Keratinocyte (primary cell): ENCODE data around the gene ITPKB. TPM values are rescaled to one million over a fixed set of nuclear protein-coding genes. Genes with fewer than 3 reads are reported as not detected.

Source experiments
- DNase-seq: peaks from one replicate; pipeline ENCODE4 v3.0.0-alpha.2; 2011; ENCODE audit warnings: low read depth, missing footprints, low spot score
- FAIRE-seq: peaks from 2 replicates; lab custom pipeline; 2011; peaks lifted over from hg19 to GRCh38; lab: Jason Lieb, UNC
- H2AFZ ChIP-seq: 2 replicates; pipeline ENCODE4 v1.6.0; 2012; ENCODE audit warnings: low read length, control low read depth, inconsistent platforms; ENCODE audit not compliant: control insufficient read depth
- H3K27ac ChIP-seq: 2 replicates; pipeline ENCODE4 v1.5.1; 2011; ENCODE audit warnings: low read length; ENCODE audit not compliant: control insufficient read depth, insufficient read depth
- H3K27me3 ChIP-seq: 3 replicates; pipeline ENCODE4 v1.6.0; 2011; ENCODE audit warnings: low read length; ENCODE audit not compliant: control insufficient read depth, insufficient read depth; ENCODE audit errors: extremely low read depth
- H3K36me3 ChIP-seq, 2 experiments: 2 replicates in 1 of 2; 3 replicates in 1 of 2; pipeline ENCODE4 v1.5.1; 2011; ENCODE audit warnings: low read length in 2 of 2, mild to moderate bottlenecking in 1 of 2; ENCODE audit not compliant: control insufficient read depth in 2 of 2, insufficient read depth in 2 of 2; ENCODE audit errors: extremely low read depth in 1 of 2
- H3K4me1 ChIP-seq: 3 replicates; pipeline ENCODE4 v1.5.1; 2011; ENCODE audit warnings: low read length; ENCODE audit not compliant: control insufficient read depth, insufficient read depth; ENCODE audit errors: extremely low read depth
- H3K4me2 ChIP-seq: 3 replicates; pipeline ENCODE4 v1.6.0; 2011; ENCODE audit warnings: low read depth, low read length; ENCODE audit not compliant: control insufficient read depth, insufficient read depth; ENCODE audit errors: extremely low read depth
- H3K4me3 ChIP-seq, 3 experiments: fragments of 200-600 bp in 1 of 3; sonication (generic) in 1 of 3; 2 replicates in 2 of 3; 3 replicates in 1 of 3; pipeline ENCODE4 v1.5.1; 2011 to 2016; ENCODE audit warnings: low read length in 3 of 3, mild to moderate bottlenecking in 3 of 3, control low read depth in 2 of 3, inconsistent platforms in 1 of 3, low read depth in 1 of 3, mixed read lengths in 1 of 3, mixed run types in 1 of 3, moderate library complexity in 1 of 3; ENCODE audit not compliant: control insufficient read depth in 2 of 3, insufficient read depth in 2 of 3; ENCODE audit errors: extremely low read depth in 1 of 3
- H3K79me2 ChIP-seq: 2 replicates; pipeline ENCODE4 v1.6.0; 2012; ENCODE audit warnings: low read length; ENCODE audit not compliant: control insufficient read depth, insufficient read depth
- H3K9ac ChIP-seq: 3 replicates; pipeline ENCODE4 v1.6.0; 2011; ENCODE audit warnings: low read length; ENCODE audit not compliant: control insufficient read depth, insufficient read depth; ENCODE audit errors: extremely low read depth
- H3K9me1 ChIP-seq: 3 replicates; pipeline ENCODE4 v1.6.0; 2011; ENCODE audit warnings: low read length; ENCODE audit not compliant: control insufficient read depth, insufficient read depth; ENCODE audit errors: extremely low read depth
- H3K9me3 ChIP-seq: 2 replicates; pipeline ENCODE4 v1.5.1; 2012; ENCODE audit warnings: low read depth, low read length; ENCODE audit not compliant: control insufficient read depth
- H4K20me1 ChIP-seq: 3 replicates; pipeline ENCODE4 v1.6.0; 2011; ENCODE audit warnings: low read length; ENCODE audit not compliant: control insufficient read depth, insufficient read depth; ENCODE audit errors: extremely low read depth
- EZH2 ChIP-seq: IDR thresholded peaks from one replicate; pipeline ENCODE4 v1.6.1; 2012; ENCODE audit warnings: inconsistent platforms, mild to moderate bottlenecking, low read length, moderate library complexity
- dilution Hi-C: fragments of 300-500 bp; cut with MboI; formaldehyde crosslinking; loops from one replicate; pipeline ENCODE4 v1.7.0; 2020; ENCODE audit warnings: low sequenced_read_pairs; ENCODE audit not compliant: extremely low pct_ligation_motif_present
- polyA plus RNA-seq, 5 experiments: library from polyadenylated mRNA; depleted of rRNA in 3 of 5; stranded (reverse) in 3 of 5; stranded (forward) in 1 of 5; unstranded in 1 of 5; fragments of >200 nt; gene quantifications; 1 replicate in 1 of 5; 2 replicates in 3 of 5; 3 replicates in 1 of 5; pipeline versions ENCODE4 v1.2.1 to v1.2.3, GENCODE V29; 2011 to 2012; ENCODE audit warnings: missing spikeins in 2 of 5, low read depth in 1 of 5, low replicate concordance in 1 of 5
- TF ChIP-seq, protein P1 (sequence below), 3 experiments: IDR thresholded peaks in 1 of 3; conservative IDR thresholded peaks in 1 of 3; optimal IDR thresholded peaks in 1 of 3; 2 replicates in 2 of 3; 3 replicates in 1 of 3; pipeline versions ENCODE3 to v1.5.1; 2011; ENCODE audit warnings: low read length in 3 of 3, mild to moderate bottlenecking in 3 of 3, moderate library complexity in 2 of 3, control low read depth in 1 of 3, inconsistent platforms in 1 of 3; ENCODE audit not compliant: insufficient read depth in 2 of 3; ENCODE audit errors: extremely low read depth in 1 of 3

ITPKB gene
- polyA plus RNA-seq, 1 donor (not counting 4 experiments of a cell fraction or from before 2014, with no cell fraction given): 3.2 TPM

DNA sequence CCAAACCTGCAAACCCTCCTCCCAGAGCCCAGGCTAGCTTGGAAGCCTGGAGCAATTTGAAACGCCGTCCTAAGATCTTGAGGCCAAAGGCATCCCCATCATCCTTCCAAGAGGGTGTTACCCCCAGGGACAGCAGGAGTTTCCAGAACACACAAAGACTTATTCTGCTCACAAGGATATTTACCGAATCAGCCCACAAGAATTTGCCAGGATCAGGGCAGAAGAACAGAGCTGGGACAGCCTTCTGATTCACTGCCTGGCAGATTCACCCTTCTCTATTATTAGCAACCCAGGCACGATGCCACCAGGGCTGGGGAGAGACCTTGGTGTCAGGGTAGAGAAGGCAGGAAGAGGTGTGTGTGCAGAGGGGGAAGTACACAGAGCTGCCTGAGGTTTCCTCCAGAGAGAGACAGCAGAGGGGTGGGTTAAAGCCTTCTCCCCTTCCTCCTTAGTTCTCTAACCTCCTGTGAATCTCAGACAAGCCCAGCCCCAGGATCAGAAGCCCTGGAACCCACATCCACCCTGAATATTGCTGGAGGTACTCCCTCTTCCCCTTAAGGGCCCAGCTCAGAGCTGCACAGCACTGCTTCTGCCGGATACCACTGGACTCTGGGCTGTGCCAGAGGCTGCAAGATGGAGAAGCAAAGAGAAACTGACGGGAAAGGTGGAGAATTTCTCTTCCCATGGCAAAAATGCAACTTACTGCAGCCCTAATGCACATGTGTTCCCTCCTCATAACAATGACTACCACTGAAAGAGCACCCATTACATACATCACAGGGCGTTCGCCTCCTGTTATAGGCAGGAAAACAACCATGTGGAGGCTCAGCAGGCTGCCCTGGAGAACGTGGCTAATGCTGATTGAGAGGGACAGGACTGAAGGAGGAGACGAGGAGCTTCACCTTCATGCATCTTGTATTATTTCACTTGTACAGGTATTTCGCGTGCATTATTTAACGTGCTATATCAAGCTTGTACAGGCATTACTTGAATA, 61.8 kb downstream of the ITPKB start:
- TF ChIP-seq, protein P1, sequence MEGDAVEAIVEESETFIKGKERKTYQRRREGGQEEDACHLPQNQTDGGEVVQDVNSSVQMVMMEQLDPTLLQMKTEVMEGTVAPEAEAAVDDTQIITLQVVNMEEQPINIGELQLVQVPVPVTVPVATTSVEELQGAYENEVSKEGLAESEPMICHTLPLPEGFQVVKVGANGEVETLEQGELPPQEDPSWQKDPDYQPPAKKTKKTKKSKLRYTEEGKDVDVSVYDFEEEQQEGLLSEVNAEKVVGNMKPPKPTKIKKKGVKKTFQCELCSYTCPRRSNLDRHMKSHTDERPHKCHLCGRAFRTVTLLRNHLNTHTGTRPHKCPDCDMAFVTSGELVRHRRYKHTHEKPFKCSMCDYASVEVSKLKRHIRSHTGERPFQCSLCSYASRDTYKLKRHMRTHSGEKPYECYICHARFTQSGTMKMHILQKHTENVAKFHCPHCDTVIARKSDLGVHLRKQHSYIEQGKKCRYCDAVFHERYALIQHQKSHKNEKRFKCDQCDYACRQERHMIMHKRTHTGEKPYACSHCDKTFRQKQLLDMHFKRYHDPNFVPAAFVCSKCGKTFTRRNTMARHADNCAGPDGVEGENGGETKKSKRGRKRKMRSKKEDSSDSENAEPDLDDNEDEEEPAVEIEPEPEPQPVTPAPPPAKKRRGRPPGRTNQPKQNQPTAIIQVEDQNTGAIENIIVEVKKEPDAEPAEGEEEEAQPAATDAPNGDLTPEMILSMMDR (optimal IDR thresholded peaks at IDR 0.05 in 1 of 3, IDR thresholded peaks at IDR 0.05 in 1 of 3, conservative IDR thresholded peaks at IDR 0.05 in 1 of 3; ENCODE audit: extremely low read depth in 1 of 3, insufficient read depth in 2 of 3, low read length in 3 of 3): no peak
- TF ChIP-seq EZH2: no peak
- H3K79me2 ChIP-seq: no peaks in the 10 kb centered on the region
- H3K9me1 ChIP-seq: peaks cover 2% of the 10 kb centered on the region
- no peaks in the 10 kb centered on the region for H3K36me3 ChIP-seq
- FAIRE-seq (peak; percentile 81), DNase-seq (no peak)
- dilution Hi-C loops: no loop called here
- peak overlapping the region in 2 of 3 experiments; percentile 9 to 29 for H3K4me3 ChIP-seq
- H2AFZ ChIP-seq: no peak overlapping the region
- peak overlapping the region; percentile 74 for H3K27ac ChIP-seq
- H3K4me2 ChIP-seq: peak overlapping the region; percentile 70
- H3K9me3 ChIP-seq: no peaks in the 10 kb centered on the region
- H4K20me1 ChIP-seq: no peaks in the 10 kb centered on the region
- H3K9ac ChIP-seq: peak overlapping the region; percentile 57
- H3K27me3 ChIP-seq: no peaks in the 10 kb centered on the region
- H3K4me1 ChIP-seq: peaks cover 33% of the 10 kb centered on the region

DNA sequence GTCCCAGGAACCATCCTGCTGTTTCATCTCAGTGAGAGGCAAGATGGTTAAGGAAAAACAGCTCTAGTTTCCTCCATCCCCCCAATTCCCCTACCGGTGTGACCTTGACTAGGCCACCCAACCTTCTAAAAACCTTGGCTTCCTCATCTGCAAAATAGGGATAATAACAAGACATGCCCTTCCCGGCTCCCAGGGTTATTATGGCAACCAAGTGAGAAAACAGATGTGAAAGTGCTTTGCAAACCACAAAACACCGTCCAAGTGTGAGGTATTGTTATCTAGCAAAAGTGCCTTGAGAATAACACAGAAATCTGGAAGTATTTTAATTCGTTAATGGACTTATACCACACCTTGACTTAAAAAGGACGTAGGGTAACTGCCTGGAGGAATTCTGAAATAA, 62.7 kb downstream of the ITPKB start:
- no peaks in the 10 kb centered on the region for H3K9me3 ChIP-seq
- no peaks in the 10 kb centered on the region for H3K9me1 ChIP-seq
- no peak overlapping the region for H2AFZ ChIP-seq
- no peak for DNase-seq
- H3K4me3 ChIP-seq: no peak overlapping the region
- peak overlapping the region; percentile 70 for H3K4me2 ChIP-seq
- TF ChIP-seq, protein P1 (optimal IDR thresholded peaks at IDR 0.05 in 1 of 3, IDR thresholded peaks at IDR 0.05 in 1 of 3, conservative IDR thresholded peaks at IDR 0.05 in 1 of 3; ENCODE audit: extremely low read depth in 1 of 3, insufficient read depth in 2 of 3, low read length in 3 of 3): no peak
- no peak for TF ChIP-seq EZH2
- H3K27ac ChIP-seq: peak overlapping the region; percentile 74
- H3K4me1 ChIP-seq: peaks cover 33% of the 10 kb centered on the region
- H3K27me3 ChIP-seq: no peaks in the 10 kb centered on the region
- no peaks in the 10 kb centered on the region for H3K79me2 ChIP-seq
- no peaks in the 10 kb centered on the region for H4K20me1 ChIP-seq
- no peak for FAIRE-seq
- no peaks in the 10 kb centered on the region for H3K36me3 ChIP-seq
- dilution Hi-C loops: no loop called here
- peak overlapping the region; percentile 57 for H3K9ac ChIP-seq
